WTC11 (cell line): ENCODE data around the gene PRRX1. TPM values are rescaled to one million over a fixed set of nuclear protein-coding genes. Genes with fewer than 3 reads are reported as not detected.

ENCODE experiments used
- ATAC-seq: fragments of 200-7000 bp; cut with Tn5 transposase; 2 replicates; pipeline ENCODE4 v1.10.0; 2021; ENCODE audit warnings: mild to moderate bottlenecking, moderate library complexity
- CTCF ChIA-PET: fragments of 300-600 bp; sonication (Branson Sonifier 250); formaldehyde crosslinking; loops from one replicate; lab custom pipeline; 2021; ENCODE audit warnings: antibody characterized with exemption; lab: Charles Lee
- POLR2A ChIA-PET: fragments of 350-600 bp; sonication (Branson Sonifier 250); formaldehyde crosslinking; loops from one replicate; lab custom pipeline; 2021; ENCODE audit warnings: antibody characterized with exemption; lab: Charles Lee
- DNase-seq: peaks from one replicate; pipeline ENCODE4 v3.0.0; 2021; ENCODE audit warnings: low spot score
- H3K27ac Mint-ChIP-seq: 2 replicates; pipeline ENCODE4 v1.8.0; 2021; ENCODE audit warnings: mixed read lengths
- H3K27me3 Mint-ChIP-seq: 2 replicates; pipeline ENCODE4 v1.8.0; 2021; ENCODE audit warnings: low read depth, mild to moderate bottlenecking, moderate library complexity, mixed read lengths
- H3K36me3 Mint-ChIP-seq: 2 replicates; pipeline ENCODE4 v1.8.0; 2021; ENCODE audit warnings: mixed read lengths
- H3K4me1 Mint-ChIP-seq: 2 replicates; pipeline ENCODE4 v1.8.0; 2022; ENCODE audit warnings: mixed read lengths
- H3K4me3 Mint-ChIP-seq: 2 replicates; pipeline ENCODE4 v1.8.0; 2021; ENCODE audit warnings: mild to moderate bottlenecking, moderate library complexity, mixed read lengths
- H3K9me3 Mint-ChIP-seq: 2 replicates; pipeline ENCODE4 v1.8.0; 2021; ENCODE audit warnings: mixed read lengths
- CDX4 ChIP-seq: fragments of 250-450 bp; sonication (Bioruptor Pico); IDR thresholded peaks from 2 replicates; pipeline ENCODE4 v1.9.0; 2021; ENCODE audit warnings: moderate library complexity, mild to moderate bottlenecking, inconsistent platforms, borderline replicate concordance
- CREB1 ChIP-seq: sonication (generic); formaldehyde crosslinking; IDR thresholded peaks from 2 replicates; pipeline ENCODE4 v1.8.0; 2023; ENCODE audit warnings: mild to moderate bottlenecking, missing genetic modification reagents
- E2F1 ChIP-seq: sonication (generic); formaldehyde crosslinking; IDR thresholded peaks from 2 replicates; pipeline ENCODE4 v1.8.0; 2022; ENCODE audit warnings: mild to moderate bottlenecking, missing genetic modification reagents
- E2F4 ChIP-seq: sonication (generic); formaldehyde crosslinking; IDR thresholded peaks from 2 replicates; pipeline ENCODE4 v1.8.1; 2022; ENCODE audit warnings: low read depth, mild to moderate bottlenecking, moderate library complexity, missing genetic modification reagents, borderline replicate concordance
- EMX1 ChIP-seq: fragments of 250-450 bp; sonication (Bioruptor Pico); IDR thresholded peaks from 2 replicates; pipeline ENCODE4 v1.8.0; 2021; ENCODE audit warnings: mild to moderate bottlenecking
- FOXP1 ChIP-seq: sonication (generic); formaldehyde crosslinking; IDR thresholded peaks from 2 replicates; pipeline ENCODE4 v1.8.0; 2022; ENCODE audit warnings: missing genetic modification reagents, mild to moderate bottlenecking, moderate library complexity, borderline replicate concordance
- GTF2I ChIP-seq: fragments of 250-450 bp; sonication (Bioruptor Pico); conservative IDR thresholded peaks from 2 replicates; pipeline ENCODE4 v1.4.0; 2021; ENCODE audit warnings: mild to moderate bottlenecking
- HMGA2 ChIP-seq: fragments of 250-450 bp; sonication (Bioruptor Pico); IDR thresholded peaks from 2 replicates; pipeline ENCODE4 v1.4.0; 2021; ENCODE audit warnings: mild to moderate bottlenecking, moderate library complexity
- IRF2 ChIP-seq: sonication (generic); formaldehyde crosslinking; IDR thresholded peaks from 2 replicates; pipeline ENCODE4 v1.8.0; 2022; ENCODE audit warnings: low read depth, missing genetic modification reagents, borderline replicate concordance
- MAX ChIP-seq: sonication (generic); formaldehyde crosslinking; IDR thresholded peaks from 2 replicates; pipeline ENCODE4 v1.8.0; 2022; ENCODE audit warnings: mild to moderate bottlenecking, missing genetic modification reagents
- NFATC4 ChIP-seq: fragments of 250-450 bp; sonication (Bioruptor Pico); IDR thresholded peaks from 2 replicates; pipeline ENCODE4 v1.9.0; 2021; ENCODE audit warnings: mild to moderate bottlenecking
- NR3C1 ChIP-seq: sonication (generic); formaldehyde crosslinking; conservative IDR thresholded peaks from 2 replicates; pipeline ENCODE4 v1.8.1; 2023; ENCODE audit warnings: low read depth, mild to moderate bottlenecking, missing genetic modification reagents
- PRRX2 ChIP-seq: fragments of 250-450 bp; sonication (Bioruptor Pico); IDR thresholded peaks from 2 replicates; pipeline ENCODE4 v1.8.0; 2021; ENCODE audit warnings: mild to moderate bottlenecking
- RORB ChIP-seq: fragments of 250-450 bp; sonication (Bioruptor Pico); IDR thresholded peaks from 2 replicates; pipeline ENCODE4 v1.9.0; 2021; ENCODE audit warnings: mild to moderate bottlenecking
- TP53 ChIP-seq: sonication (generic); formaldehyde crosslinking; IDR thresholded peaks from 2 replicates; pipeline ENCODE4 v1.8.1; 2023; ENCODE audit warnings: mild to moderate bottlenecking, missing genetic modification reagents
- USF1 ChIP-seq: sonication (generic); formaldehyde crosslinking; IDR thresholded peaks from 2 replicates; pipeline ENCODE4 v1.8.0; 2022; ENCODE audit warnings: mild to moderate bottlenecking, missing genetic modification reagents
- USF2 ChIP-seq: sonication (generic); formaldehyde crosslinking; IDR thresholded peaks from 2 replicates; pipeline ENCODE4 v1.8.1; 2023; ENCODE audit warnings: mild to moderate bottlenecking, missing genetic modification reagents, moderate library complexity
- ZNF138 ChIP-seq: sonication (generic); formaldehyde crosslinking; conservative IDR thresholded peaks from 2 replicates; pipeline ENCODE4 v1.8.1; 2022; ENCODE audit warnings: mild to moderate bottlenecking, moderate library complexity, missing genetic modification reagents
- ZNF219 ChIP-seq: sonication (generic); formaldehyde crosslinking; IDR thresholded peaks from 2 replicates; pipeline ENCODE4 v1.8.0; 2023; ENCODE audit warnings: missing genetic modification reagents, mild to moderate bottlenecking, borderline replicate concordance
- ZNF317 ChIP-seq: sonication (generic); formaldehyde crosslinking; IDR thresholded peaks from 2 replicates; pipeline ENCODE4 v1.8.1; 2023; ENCODE audit warnings: low read depth, mild to moderate bottlenecking, moderate library complexity, missing genetic modification reagents, borderline replicate concordance
- ZNF423 ChIP-seq: fragments of 250-450 bp; sonication (Bioruptor Pico); IDR thresholded peaks from 2 replicates; pipeline ENCODE4 v2.1.2; 2022; ENCODE audit warnings: mild to moderate bottlenecking, moderate library complexity
- ZSCAN18 ChIP-seq: fragments of 250-450 bp; sonication (Bioruptor Pico); IDR thresholded peaks from 2 replicates; pipeline ENCODE4 v2.1.2; 2022; ENCODE audit warnings: mild to moderate bottlenecking, moderate library complexity
- total RNA-seq: library from RNA; stranded (reverse); gene quantifications from 3 replicates; pipeline ENCODE4 v1.2.3, GENCODE V29; 2021

Gene PRRX1
- total RNA-seq, 1 experiment from 2014 or later: 0.31 TPM

GRCh38 chr1:170657275-170657853, 6.6 kb upstream of the PRRX1 start (continued):
- TF ChIP-seq E2F4 (CRISPR knock-in tag): no peak
- no peak for TF ChIP-seq NFATC4
- TF ChIP-seq GTF2I (CRISPR knock-in tag): no peak

- Mint-ChIP-seq H3K27me3 (peaks cover 83% of the 10 kb centered on the region), H3K36me3 (no peaks in the 10 kb centered on the region), H3K9me3 (no peaks in the 10 kb centered on the region), H3K4me1 (peaks cover 43% of the 10 kb centered on the region), H3K4me3 (peak overlapping the region; percentile 61), H3K27ac (no peak overlapping the region)
- no peak for TF ChIP-seq CREB1 (CRISPR knock-in tag)
- no peak for TF ChIP-seq ZNF138 (CRISPR knock-in tag)
- no peak for TF ChIP-seq ZNF317 (CRISPR knock-in tag)
- no peak for TF ChIP-seq NR3C1
- TF ChIP-seq ZSCAN18 (CRISPR knock-in tag): no peak
- ChIA-PET POLR2A (interaction anchor here (0.6 kb wide), 1 partner anchor 802 kb away, joined by 9 read pairs; no protein-coding TSS in a partner anchor), CTCF (interaction anchor here (0.5 to 1.5 kb wide), 5 partner anchors 11 to 594 kb away, joined by 3 to 5 read pairs (median 3); partner anchors contain the start of gene GORAB)
- DNase-seq (no peak), ATAC-seq (no peak)
Observed at GRCh38 chr1:170659399-170660035, 4.4 kb upstream of the PRRX1 start.

GRCh38 chr1:170660281-170660713, 3.6 kb upstream of the PRRX1 start:
- Mint-ChIP-seq H3K4me3 (peak overlapping the region; percentile 61), H3K27me3 (peaks cover 88% of the 10 kb centered on the region), H3K36me3 (no peaks in the 10 kb centered on the region), H3K9me3 (no peaks in the 10 kb centered on the region), H3K4me1 (peaks cover 47% of the 10 kb centered on the region), H3K27ac (no peak overlapping the region)
- DNase-seq (peak; percentile 43), ATAC-seq (peak; percentile 19)
- ChIA-PET POLR2A (no interaction called here), CTCF (interaction anchor here (0.5 to 1.5 kb wide), 6 partner anchors 11 to 595 kb away, joined by 3 to 5 read pairs (median 3); partner anchors contain the start of gene GORAB)
- no peak for TF ChIP-seq ZNF219 (CRISPR knock-in tag)

GRCh38 chr1:170660871-170661645, 2.9 kb upstream of the PRRX1 start:
- DNase-seq: no peak
- Mint-ChIP-seq H3K4me1 (peaks cover 54% of the 10 kb centered on the region), H3K27ac (no peak overlapping the region), H3K36me3 (no peaks in the 10 kb centered on the region), H3K4me3 (peak overlapping the region; percentile 75), H3K27me3 (peaks cover 91% of the 10 kb centered on the region), H3K9me3 (no peaks in the 10 kb centered on the region)
- ChIA-PET CTCF (interaction anchor here (1.1 to 1.3 kb wide), 2 partner anchors 10 to 37 kb away, joined by 3 read pairs; no protein-coding TSS in a partner anchor), POLR2A (no interaction called here)
- ATAC-seq: no peak
- TF ChIP-seq HMGA2: no peak
- TF ChIP-seq USF1 (CRISPR knock-in tag): no peak
- no peak for TF ChIP-seq USF2 (CRISPR knock-in tag)
- no peak for TF ChIP-seq GTF2I (CRISPR knock-in tag)
- TF ChIP-seq RORB (CRISPR knock-in tag): no peak
- TF ChIP-seq ZNF138 (CRISPR knock-in tag): no peak
- no peak for TF ChIP-seq TP53 (CRISPR knock-in tag)
- TF ChIP-seq E2F1 (CRISPR knock-in tag): no peak
- no peak for TF ChIP-seq ZNF423 (CRISPR knock-in tag)
- TF ChIP-seq EMX1: no peak
- no peak for TF ChIP-seq PRRX2 (CRISPR knock-in tag)
- no peak for TF ChIP-seq FOXP1 (CRISPR knock-in tag)
- no peak for TF ChIP-seq IRF2 (CRISPR knock-in tag)
- TF ChIP-seq MAX (CRISPR knock-in tag): no peak
- TF ChIP-seq CDX4 (CRISPR knock-in tag): no peak
